H9 (cell line): ENCODE measurements around the gene AQP2. TPM values are rescaled to one million over a fixed set of nuclear protein-coding genes. Genes with fewer than 3 reads are reported as not detected.

Experiments
- DNase-seq: peaks from one replicate; pipeline ENCODE4 v3.0.0-alpha.2; 2017
- H2AFZ ChIP-seq: one replicate; pipeline ENCODE4 v1.6.1; 2013; ENCODE audit warnings: mild to moderate bottlenecking, low read length, control low read depth, moderate library complexity
- H2AK5ac ChIP-seq: 2 replicates; pipeline ENCODE4 v1.6.1; 2013; ENCODE audit warnings: low read length, control low read depth, mixed read lengths; ENCODE audit not compliant: insufficient read length
- H2BK120ac ChIP-seq: one replicate; pipeline ENCODE4 v1.6.1; 2013; ENCODE audit warnings: low read depth, mild to moderate bottlenecking, low read length, control low read depth, inconsistent platforms; ENCODE audit not compliant: poor library complexity, severe bottlenecking
- H2BK12ac ChIP-seq: 2 replicates; pipeline ENCODE4 v1.6.1; 2013; ENCODE audit warnings: low read length, control low read depth, mixed read lengths, low read depth; ENCODE audit not compliant: insufficient read length
- H2BK15ac ChIP-seq: 2 replicates; pipeline ENCODE4 v1.6.1; 2013; ENCODE audit warnings: low read depth, low read length, control low read depth
- H2BK20ac ChIP-seq: one replicate; pipeline ENCODE4 v1.6.1; 2013; ENCODE audit warnings: low read depth, mild to moderate bottlenecking, low read length, control low read depth, inconsistent platforms; ENCODE audit not compliant: poor library complexity, severe bottlenecking
- H2BK5ac ChIP-seq: 2 replicates; pipeline ENCODE4 v1.6.1; 2013; ENCODE audit warnings: low read length, control low read depth, mixed read lengths; ENCODE audit not compliant: insufficient read length
- H3K14ac ChIP-seq: 2 replicates; pipeline ENCODE4 v1.6.1; 2013; ENCODE audit warnings: low read length, control low read depth; ENCODE audit not compliant: insufficient read depth
- H3K18ac ChIP-seq: 2 replicates; pipeline ENCODE4 v1.6.1; 2013; ENCODE audit warnings: low read depth, mild to moderate bottlenecking, mixed read lengths, low read length, control low read depth; ENCODE audit not compliant: insufficient read length
- H3K23ac ChIP-seq: 2 replicates; pipeline ENCODE4 v1.6.1; 2013; ENCODE audit warnings: low read length, control low read depth, mixed read lengths, low read depth; ENCODE audit not compliant: insufficient read length
- H3K23me2 ChIP-seq: 2 replicates; pipeline ENCODE4 v1.6.1; 2013; ENCODE audit warnings: low read depth, mild to moderate bottlenecking, mixed read lengths, low read length, control low read depth; ENCODE audit not compliant: insufficient read length, poor library complexity, severe bottlenecking
- H3K27ac ChIP-seq: 2 replicates; pipeline ENCODE4 v1.5.1; 2013; ENCODE audit warnings: low read length, control low read depth, mixed read lengths, low read depth; ENCODE audit not compliant: insufficient read length
- H3K27me3 ChIP-seq: 2 replicates; pipeline ENCODE4 v1.6.1; 2013; ENCODE audit warnings: low read length, control low read depth, inconsistent platforms; ENCODE audit not compliant: insufficient read depth
- H3K4ac ChIP-seq: 2 replicates; pipeline ENCODE4 v1.6.1; 2013; ENCODE audit warnings: low read depth, mild to moderate bottlenecking, control low read depth, inconsistent platforms, low read length, moderate library complexity
- H3K4me1 ChIP-seq: 2 replicates; pipeline ENCODE4 v1.6.1; 2013; ENCODE audit warnings: low read length, control low read depth, inconsistent platforms; ENCODE audit not compliant: insufficient read depth
- H3K4me2 ChIP-seq: 2 replicates; pipeline ENCODE4 v1.6.1; 2013; ENCODE audit warnings: low read length, control low read depth, mixed read lengths; ENCODE audit not compliant: insufficient read length, insufficient read depth
- H3K56ac ChIP-seq: 2 replicates; pipeline ENCODE4 v1.6.1; 2013; ENCODE audit warnings: low read depth, mild to moderate bottlenecking, mixed read lengths, low read length, control low read depth; ENCODE audit not compliant: insufficient read length
- H3K79me1 ChIP-seq: 2 replicates; pipeline ENCODE4 v1.6.1; 2013; ENCODE audit warnings: low read depth, mild to moderate bottlenecking, moderate library complexity, low read length, control low read depth, inconsistent platforms; ENCODE audit not compliant: insufficient read depth, poor library complexity, severe bottlenecking
- H3K79me2 ChIP-seq: 2 replicates; pipeline ENCODE4 v1.6.1; 2013; ENCODE audit warnings: low read length, control low read depth, inconsistent platforms; ENCODE audit not compliant: insufficient read depth
- H3K9ac ChIP-seq: 2 replicates; pipeline ENCODE4 v1.6.1; 2013; ENCODE audit warnings: low read length, control low read depth, mixed read lengths; ENCODE audit not compliant: insufficient read length; ENCODE audit errors: extremely low read depth
- H3K9me3 ChIP-seq: one replicate; pipeline ENCODE4 v1.6.1; 2013; ENCODE audit warnings: low read depth, low read length, inconsistent platforms; ENCODE audit not compliant: control insufficient read depth
- H3T11ph ChIP-seq: one replicate; pipeline ENCODE4 v1.6.1; 2013; ENCODE audit warnings: mild to moderate bottlenecking, low read length, control low read depth, inconsistent platforms
- H4K20me1 ChIP-seq: one replicate; pipeline ENCODE4 v1.6.1; 2013; ENCODE audit not compliant: control insufficient read depth, insufficient read length, insufficient read depth
- H4K5ac ChIP-seq: 2 replicates; pipeline ENCODE4 v1.6.1; 2013; ENCODE audit warnings: low read depth, mild to moderate bottlenecking, mixed read lengths, low read length, control low read depth; ENCODE audit not compliant: insufficient read length
- H4K8ac ChIP-seq: replicated peaks from 2 replicates; pipeline ENCODE4 v1.6.1; 2013; ENCODE audit warnings: low read length, control low read depth, mixed read lengths, low read depth; ENCODE audit not compliant: insufficient read length
- H4K91ac ChIP-seq: 2 replicates; pipeline ENCODE4 v1.6.1; 2013; ENCODE audit warnings: low read depth, mild to moderate bottlenecking, moderate library complexity, mixed read lengths, low read length, control low read depth; ENCODE audit not compliant: insufficient read length
- H3K27ac Mint-ChIP-seq, 3 experiments: 2 replicates in 2 of 3; 3 replicates in 1 of 3; pipeline ENCODE4 v1.8.0; 2020 to 2021; ENCODE audit warnings: mixed read lengths in 3 of 3, mild to moderate bottlenecking in 1 of 3, moderate library complexity in 1 of 3
- H3K27me3 Mint-ChIP-seq: 2 replicates; pipeline ENCODE4 v1.8.0; 2021; ENCODE audit warnings: low read depth, mild to moderate bottlenecking, moderate library complexity, mixed read lengths
- H3K36me3 Mint-ChIP-seq, 3 experiments: 2 replicates in 2 of 3; 3 replicates in 1 of 3; pipeline ENCODE4 v1.8.0; 2020 to 2021; ENCODE audit warnings: low read depth in 3 of 3, mixed read lengths in 3 of 3; ENCODE audit not compliant: insufficient read depth in 1 of 3
- H3K4me1 Mint-ChIP-seq, 2 experiments: 2 replicates each; pipeline ENCODE4 v1.8.0; 2020; ENCODE audit warnings: mixed read lengths in 2 of 2
- H3K4me3 Mint-ChIP-seq, 2 experiments: 2 replicates in 1 of 2; 3 replicates in 1 of 2; pipeline ENCODE4 v1.8.0; 2020 to 2021; ENCODE audit warnings: mild to moderate bottlenecking in 2 of 2, mixed read lengths in 2 of 2, moderate library complexity in 1 of 2
- H3K9me3 Mint-ChIP-seq, 2 experiments: 2 replicates in 1 of 2; 3 replicates in 1 of 2; pipeline ENCODE4 v1.8.0; 2020; ENCODE audit warnings: mild to moderate bottlenecking in 2 of 2, mixed read lengths in 2 of 2, moderate library complexity in 1 of 2
- WGBS: extraction: QIAGEN DNeasy Blood & Tissue Kit; methylation state at CpG from one replicate; pipeline ENCODE4 v1.1.7; 2013; ENCODE audit warnings: missing lambda C conversion rate, low lambda C conversion rate, mixed read lengths; ENCODE audit not compliant: insufficient read length; ENCODE audit errors: extremely low coverage; 5-methylcytosine and 5-hydroxymethylcytosine counted together
- total RNA-seq: library from RNA; stranded (reverse); gene quantifications from 2 replicates; pipeline ENCODE4 v1.2.1, GENCODE V29; 2021
- TF ChIP-seq, protein P1 (sequence below): fragments of 200-600 bp; sonication (generic); conservative IDR thresholded peaks from 3 replicates; pipeline ENCODE4 v1.8.0; 2021; ENCODE audit warnings: antibody characterized with exemption, mild to moderate bottlenecking

AQP2 gene
- total RNA-seq, 1 experiment from 2014 or later: not detected

DNA sequence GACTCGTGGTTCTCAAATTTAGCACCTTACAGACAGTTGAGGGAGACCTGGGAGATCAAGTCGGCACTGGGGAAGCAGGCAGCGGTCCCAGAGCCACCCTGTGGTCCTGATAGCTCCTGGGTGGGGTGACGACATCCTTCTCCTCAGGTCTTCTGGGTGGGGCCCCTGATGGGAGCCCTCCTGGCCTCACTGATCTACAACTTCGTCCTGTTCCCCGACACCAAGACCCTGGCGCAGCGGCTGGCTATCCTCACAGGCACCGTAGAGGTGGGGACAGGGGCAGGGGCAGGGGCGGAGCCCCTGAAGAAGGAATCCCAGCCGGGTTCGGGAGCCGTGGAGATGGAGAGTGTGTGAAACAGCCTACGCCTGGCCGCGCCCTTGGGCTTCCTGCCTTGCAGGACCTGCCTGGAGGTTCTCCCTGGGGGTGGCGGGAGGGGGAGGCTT lies 24.8 kb downstream of the AQP2 start:
- Histone ChIP-seq H3K9me3 (no peaks in the 10 kb centered on the region), H3K79me2 (no peaks in the 10 kb centered on the region), H2BK20ac (no peak overlapping the region), H3K79me1 (no peaks in the 10 kb centered on the region), H3K23me2 (no peaks in the 10 kb centered on the region), H2BK5ac (no peak overlapping the region), H4K5ac (no peak overlapping the region), H3K56ac (no peak overlapping the region), H2BK15ac (no peak overlapping the region), H2AFZ (no peak overlapping the region), H4K20me1 (no peaks in the 10 kb centered on the region), H4K91ac (no peak overlapping the region), H3K4me1 (no peaks in the 10 kb centered on the region), H3K4me2 (no peak overlapping the region), H3T11ph (no peak overlapping the region), H3K23ac (no peak overlapping the region), H3K18ac (no peak overlapping the region), H3K27me3 (no peaks in the 10 kb centered on the region; the same call in 1 of the 2 replicates), H3K27ac (no peak overlapping the region), H3K14ac (no peak overlapping the region), H2BK120ac (no peak overlapping the region), H3K9ac (no peak overlapping the region), H3K4ac (no peak overlapping the region), H4K8ac (no peak overlapping the region), H2AK5ac (no peak overlapping the region), H2BK12ac (no peak overlapping the region)
- peaks cover 17 to 30% of the 10 kb centered on the region in 2 experiments for H3K4me1 Mint-ChIP-seq
- WGBS: no CpG with 5 or more reads among the region's 17 CpGs
- TF ChIP-seq, protein P1, sequence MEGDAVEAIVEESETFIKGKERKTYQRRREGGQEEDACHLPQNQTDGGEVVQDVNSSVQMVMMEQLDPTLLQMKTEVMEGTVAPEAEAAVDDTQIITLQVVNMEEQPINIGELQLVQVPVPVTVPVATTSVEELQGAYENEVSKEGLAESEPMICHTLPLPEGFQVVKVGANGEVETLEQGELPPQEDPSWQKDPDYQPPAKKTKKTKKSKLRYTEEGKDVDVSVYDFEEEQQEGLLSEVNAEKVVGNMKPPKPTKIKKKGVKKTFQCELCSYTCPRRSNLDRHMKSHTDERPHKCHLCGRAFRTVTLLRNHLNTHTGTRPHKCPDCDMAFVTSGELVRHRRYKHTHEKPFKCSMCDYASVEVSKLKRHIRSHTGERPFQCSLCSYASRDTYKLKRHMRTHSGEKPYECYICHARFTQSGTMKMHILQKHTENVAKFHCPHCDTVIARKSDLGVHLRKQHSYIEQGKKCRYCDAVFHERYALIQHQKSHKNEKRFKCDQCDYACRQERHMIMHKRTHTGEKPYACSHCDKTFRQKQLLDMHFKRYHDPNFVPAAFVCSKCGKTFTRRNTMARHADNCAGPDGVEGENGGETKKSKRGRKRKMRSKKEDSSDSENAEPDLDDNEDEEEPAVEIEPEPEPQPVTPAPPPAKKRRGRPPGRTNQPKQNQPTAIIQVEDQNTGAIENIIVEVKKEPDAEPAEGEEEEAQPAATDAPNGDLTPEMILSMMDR: no peak
- no peak overlapping the region for H3K27ac Mint-ChIP-seq
- no peaks in the 10 kb centered on the region for H3K36me3 Mint-ChIP-seq
- H3K4me3 Mint-ChIP-seq: no peak overlapping the region; a peak in 1 of 5 replicates
- H3K27me3 Mint-ChIP-seq: peaks cover 3% of the 10 kb centered on the region; the same call in 1 of the 2 replicates
- DNase-seq: peak; percentile 61
- no peaks in the 10 kb centered on the region for H3K9me3 Mint-ChIP-seq
